Right cardiac atrium (tissue), 5 donors: Measurements from ENCODE around the gene TNFRSF9. TPM values are rescaled to one million over a fixed set of nuclear protein-coding genes. Genes with fewer than 3 reads are reported as not detected.
"Not testable (repeated sequence)": the region's sequence is repeated elsewhere in the genome, so short reads cannot be mapped to it uniquely, and the experiment has no call there.

Experiments used
- ATAC-seq, 2 donors: fragments of 200-7000 bp; cut with Tn5 transposase; one replicate each; pipeline versions ENCODE4 v1.8.0 to v1.9.1; 2020; ENCODE audit warnings: moderate library complexity in 2 of 2, mild to moderate bottlenecking in 1 of 2
- DNase-seq, 3 donors: peaks; one replicate each; pipeline ENCODE4 v3.0.0-alpha.2; 2020
- H3K27ac ChIP-seq: one replicate; pipeline ENCODE4 v1.5.1; 2013; ENCODE audit warnings: mild to moderate bottlenecking, low read length, control low read depth, moderate library complexity
- H3K27me3 ChIP-seq: one replicate; pipeline ENCODE4 v1.6.1; 2013; ENCODE audit not compliant: control insufficient read depth, insufficient read depth
- H3K4me1 ChIP-seq: one replicate; pipeline ENCODE4 v1.6.1; 2013; ENCODE audit warnings: low read length; ENCODE audit not compliant: control insufficient read depth, insufficient read depth
- H3K4me3 ChIP-seq: one replicate; pipeline ENCODE4 v1.5.1; 2013; ENCODE audit warnings: low read length, control low read depth
- H3K9me3 ChIP-seq: one replicate; pipeline ENCODE4 v1.6.1; 2013; ENCODE audit warnings: low read length; ENCODE audit not compliant: control insufficient read depth
- WGBS: extraction: QIAGEN DNeasy Blood & Tissue Kit; methylation state at CpG from one replicate; pipeline ENCODE4 v1.1.7; 2013; 5-methylcytosine and 5-hydroxymethylcytosine counted together
- intact Hi-C, 4 donors: fragments of 100-400 bp; cut with DNase I; formaldehyde crosslinking; loops; one replicate each; pipeline versions ENCODE4 v1.11.0 to v1.14.0; 2022 to 2023
- polyA plus RNA-seq: library from polyadenylated mRNA; stranded (reverse); fragments of 200-250 nt; gene quantifications from one replicate; pipeline ENCODE4 v1.2.3, GENCODE V29; 2013
- total RNA-seq, 4 donors: library from RNA; stranded (reverse); fragmentation: NEBNext Ultra II Directional; extraction: Animal tissue kit (Norgen Biotek cat#: 25700); gene quantifications; one replicate each; pipeline ENCODE4 v1.2.1, GENCODE V29; 2021
- donor health status: healthy with polysubstance abuse.
- donor health status: DM: no; HTN: yes; CAD: no.
- donor health status: DM: no; HTN: no; CAD: no.
- donor health status: DM: no; HTN: yes; CAD: no; lungs with severe emphysema.
- donor health status: DM: yes; HTN: yes; CAD: no.

Gene TNFRSF9
- total and polyA plus RNA-seq, 5 donors: 0.07 TPM; not detected in 4

DNA sequence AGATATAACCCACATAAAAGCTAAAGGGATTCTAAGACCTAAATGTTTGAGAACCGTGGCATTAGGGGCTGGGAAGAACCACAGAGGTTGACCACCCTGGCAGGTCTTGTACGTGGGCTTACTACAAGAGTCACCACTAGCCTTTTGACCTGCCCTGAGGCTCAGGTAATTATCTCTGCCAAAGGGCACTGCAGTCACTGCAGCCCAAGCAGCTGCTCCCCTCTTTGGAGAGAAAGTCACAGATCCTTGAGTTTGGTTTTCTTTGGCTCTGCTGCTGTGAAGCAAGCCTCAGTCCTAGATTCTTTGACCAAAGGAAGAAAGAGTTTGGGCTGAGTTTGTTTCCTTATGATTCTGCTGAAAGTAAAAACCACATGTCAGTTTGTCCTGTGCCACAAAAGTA is 32.4 kb upstream of the TNFRSF9 start:
- H3K4me3 ChIP-seq: no peak overlapping the region
- intact Hi-C loops: loop anchor here in 1 of 4 donors (10.0 kb wide), 1 partner anchor 762 kb away; no protein-coding TSS in a partner anchor
- ATAC-seq (no peak), DNase-seq (no peak)
- no peak overlapping the region for H3K27ac ChIP-seq
- peaks cover 2% of the 10 kb centered on the region for H3K4me1 ChIP-seq
- no peaks in the 10 kb centered on the region for H3K9me3 ChIP-seq
- WGBS: over 99% methylated on average over 2 of the region's 2 CpGs
- H3K27me3 ChIP-seq: no peaks in the 10 kb centered on the region

DNA sequence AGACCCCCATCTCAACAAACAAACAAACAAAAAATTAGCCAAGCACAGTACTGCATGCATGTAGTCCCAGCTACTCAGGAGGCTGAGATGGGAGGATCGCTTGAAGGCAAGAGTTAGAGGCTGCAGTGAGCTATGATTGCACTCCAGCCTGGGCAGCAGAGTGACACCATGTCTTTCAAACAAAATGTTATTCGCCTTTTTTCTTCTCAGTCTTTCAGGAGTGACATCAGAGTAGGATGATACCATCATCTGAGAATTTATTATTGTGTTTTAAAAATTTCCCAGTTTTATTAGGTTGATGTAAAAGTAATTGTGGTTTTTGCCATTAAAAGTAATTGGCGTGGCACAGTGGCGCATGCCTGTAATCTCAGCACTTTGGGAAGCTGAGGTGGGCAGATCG is 31.6 kb upstream of the TNFRSF9 start:
- DNase-seq: no peak
- H3K9me3 ChIP-seq: no peaks in the 10 kb centered on the region

DNA sequence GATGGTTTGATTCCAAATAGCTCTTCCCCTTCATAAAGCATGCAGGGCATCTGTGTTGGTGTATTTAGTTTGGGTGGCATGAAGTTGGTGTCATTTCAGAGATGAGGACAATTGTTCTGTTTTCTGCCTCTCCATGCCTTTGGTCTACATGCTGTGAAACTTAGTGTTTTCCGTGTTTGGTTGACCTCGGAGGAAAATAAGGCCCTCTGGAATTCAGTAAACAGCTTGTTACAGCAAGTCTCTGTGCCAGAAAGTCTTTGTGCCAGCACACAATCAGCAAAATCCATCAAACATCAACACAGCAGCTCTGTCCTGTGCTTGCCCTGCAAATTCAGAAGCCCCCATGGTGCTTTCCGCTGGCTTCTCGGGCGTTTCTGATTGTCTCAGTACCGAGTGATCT is 30.4 kb upstream of the TNFRSF9 start:
- no peak overlapping the region for H3K4me3 ChIP-seq
- no peak overlapping the region for H3K27ac ChIP-seq
- no peak for DNase-seq
- no peaks in the 10 kb centered on the region for H3K9me3 ChIP-seq
- intact Hi-C loops: loop anchor here in 1 of 4 donors (10.0 kb wide), 1 partner anchor 764 kb away; no protein-coding TSS in a partner anchor
- no peaks in the 10 kb centered on the region for H3K27me3 ChIP-seq
- WGBS: 84% methylated on average over 6 of the region's 6 CpGs
- no peaks in the 10 kb centered on the region for H3K4me1 ChIP-seq
- ATAC-seq: no peak

More for the DNA sequence above, 31.6 kb upstream of the TNFRSF9 start:
- Histone ChIP-seq H3K4me1 (peaks cover 2% of the 10 kb centered on the region), H3K27ac (no peak overlapping the region), H3K4me3 (no peak overlapping the region), H3K27me3 (no peaks in the 10 kb centered on the region)
- intact Hi-C loops: loop anchor here in 1 of 4 donors (10.0 kb wide), 1 partner anchor 763 kb away; no protein-coding TSS in a partner anchor
- no peak for ATAC-seq
- WGBS: 97% methylated on average over 5 of the region's 5 CpGs

DNA sequence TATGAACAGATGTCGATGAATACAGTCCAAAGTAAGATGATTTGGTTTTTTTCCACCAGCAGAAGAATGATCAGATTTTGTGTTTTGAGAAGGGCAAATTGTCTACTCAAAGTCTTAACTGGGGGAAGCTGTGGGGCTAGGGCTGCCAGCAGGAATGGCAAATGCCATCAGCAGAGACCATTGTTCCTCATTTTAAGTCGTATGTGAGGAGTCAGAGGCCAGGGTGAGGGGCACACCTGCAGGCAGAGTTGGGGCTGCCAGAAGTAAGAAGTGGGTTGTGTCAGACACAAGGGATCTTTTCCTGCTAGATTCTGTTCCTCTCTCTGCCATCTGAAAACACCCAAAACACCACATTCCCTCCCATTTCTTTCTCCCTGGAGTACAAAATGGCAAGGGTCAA is 29.6 kb upstream of the TNFRSF9 start:
- intact Hi-C loops: loop anchor here in 1 of 4 donors (10.0 kb wide), 1 partner anchor 765 kb away; no protein-coding TSS in a partner anchor
- Histone ChIP-seq H3K4me3 (no peak overlapping the region), H3K27ac (no peak overlapping the region), H3K4me1 (no peaks in the 10 kb centered on the region), H3K9me3 (no peaks in the 10 kb centered on the region), H3K27me3 (no peaks in the 10 kb centered on the region)
- no peak for DNase-seq
- WGBS: 81% methylated on average over 2 of the region's 2 CpGs
- no peak for ATAC-seq

DNA sequence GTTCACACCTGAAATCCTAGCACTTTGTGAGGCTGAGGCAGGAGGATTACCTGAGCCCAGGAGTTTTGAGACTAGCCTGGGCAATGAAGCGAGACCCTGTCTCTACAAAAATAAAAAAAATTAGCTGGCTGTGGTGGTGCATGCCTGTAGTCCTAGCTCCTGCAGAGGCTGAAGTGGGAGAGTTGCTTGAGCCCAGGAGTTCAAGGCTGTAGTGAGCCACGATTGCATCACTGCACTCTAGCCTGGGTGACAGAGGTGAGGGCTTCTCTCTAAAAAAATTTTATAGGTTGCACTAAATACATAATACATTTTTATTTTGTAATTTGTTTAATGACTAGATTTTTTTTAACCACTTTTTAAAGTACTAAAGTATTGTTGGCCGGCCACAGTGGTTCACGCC is 27.0 kb upstream of the TNFRSF9 start:
- H3K9me3 ChIP-seq: no peaks in the 10 kb centered on the region

DNA sequence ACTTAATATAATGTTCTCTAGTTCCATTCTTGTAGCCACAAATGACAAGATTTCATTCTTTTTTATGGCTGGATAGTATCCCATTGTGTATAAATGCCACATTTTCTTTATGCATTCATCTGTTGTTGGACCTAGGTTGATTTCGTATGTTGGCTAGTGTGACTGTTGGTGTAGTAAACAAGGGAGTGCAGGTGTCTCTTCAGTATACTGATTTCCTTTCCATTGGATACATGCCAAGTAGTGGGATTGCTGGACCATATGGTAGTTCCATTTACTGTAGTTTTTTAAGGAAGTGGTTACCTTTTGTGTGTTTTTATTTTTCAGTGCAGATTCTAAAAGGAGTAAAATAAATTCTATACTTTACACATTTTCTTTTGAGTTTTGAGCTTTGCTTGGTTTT is 26.6 kb upstream of the TNFRSF9 start:
- Histone ChIP-seq H3K27ac (no peak overlapping the region), H3K4me1 (no peaks in the 10 kb centered on the region), H3K27me3 (no peaks in the 10 kb centered on the region), H3K9me3 (no peaks in the 10 kb centered on the region), H3K4me3 (no peak overlapping the region)
- 49% methylated on average over 1 of the region's 1 CpG for WGBS
- intact Hi-C loops: no loop called here
- no peak for DNase-seq
- ATAC-seq: no peak

More for the DNA sequence above, 27.0 kb upstream of the TNFRSF9 start:
- Histone ChIP-seq H3K27me3 (no peaks in the 10 kb centered on the region), H3K4me3 (no peak overlapping the region), H3K4me1 (no peaks in the 10 kb centered on the region), H3K27ac (no peak overlapping the region)
- no peak for ATAC-seq
- WGBS: 87% methylated on average over 4 of the region's 4 CpGs
- intact Hi-C loops: no loop called here
- no peak for DNase-seq

DNA sequence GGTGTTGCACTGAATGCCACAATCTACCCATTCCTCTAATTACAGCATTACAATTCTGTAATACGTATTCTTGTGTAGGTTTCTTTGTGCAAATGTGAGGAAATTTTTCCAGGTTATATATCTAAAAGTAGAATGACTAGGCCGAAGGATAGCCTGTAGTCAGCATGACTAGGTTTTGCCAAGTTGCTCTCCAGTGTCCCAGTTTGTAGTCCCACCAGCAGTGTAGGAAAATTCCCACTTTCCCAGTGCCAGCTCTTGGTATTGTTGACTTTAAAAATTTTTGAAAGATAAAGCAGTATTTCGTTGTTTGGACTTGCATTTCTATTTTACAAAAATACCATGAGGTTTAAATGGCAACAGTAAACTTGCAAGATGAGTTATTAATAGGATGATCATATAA is 23.8 kb upstream of the TNFRSF9 start:
- Histone ChIP-seq H3K4me3 (no peak overlapping the region), H3K4me1 (no peaks in the 10 kb centered on the region), H3K27me3 (no peaks in the 10 kb centered on the region), H3K27ac (no peak overlapping the region), H3K9me3 (no peaks in the 10 kb centered on the region)
- intact Hi-C loops: no loop called here
- DNase-seq (no peak), ATAC-seq (no peak)
- WGBS: 80% methylated on average over 3 of the region's 3 CpGs

DNA sequence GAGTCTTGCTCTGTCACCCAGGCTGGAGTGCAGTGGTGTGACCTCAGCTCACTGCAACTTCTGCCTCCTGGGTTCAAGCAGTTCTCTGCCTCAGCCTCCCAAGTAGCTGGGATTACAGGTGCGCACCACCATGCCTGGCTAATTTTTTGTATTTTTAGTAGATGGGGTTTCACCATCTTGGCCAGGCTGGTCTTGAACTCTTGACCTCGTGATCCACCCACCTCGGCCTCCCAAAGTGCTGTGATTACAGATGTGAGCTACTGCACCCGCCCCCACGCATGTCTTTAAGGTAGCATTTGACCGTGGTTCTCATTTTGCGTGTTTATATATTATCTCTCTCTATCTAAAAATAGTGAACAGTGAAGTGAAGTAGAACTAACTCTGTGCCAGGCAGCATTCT is 23.2 kb upstream of the TNFRSF9 start:
- H3K27me3 ChIP-seq, ATAC-seq, H3K9me3 ChIP-seq, H3K4me1 ChIP-seq, H3K27ac ChIP-seq, intact Hi-C loops, H3K4me3 ChIP-seq, DNase-seq: not testable (repeated sequence)
- 80% methylated on average over 7 of the region's 7 CpGs for WGBS

DNA sequence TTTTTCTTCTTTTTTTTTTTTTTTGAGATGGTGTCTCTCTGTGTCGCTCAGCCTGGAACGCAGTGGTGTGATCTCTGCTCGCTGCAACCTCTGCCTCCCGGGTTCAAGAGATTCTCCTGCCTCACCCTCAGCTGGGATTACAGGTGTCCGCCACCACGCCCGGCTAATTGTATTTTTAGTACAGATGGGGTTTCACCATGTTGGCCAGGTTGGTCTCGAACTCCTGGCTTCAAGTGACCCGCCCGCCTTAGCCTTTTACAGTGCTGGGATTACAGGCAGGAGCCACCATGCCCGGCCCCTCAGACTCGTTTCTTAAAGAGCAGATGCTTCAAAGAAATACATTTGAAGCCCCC is 22.7 kb upstream of the TNFRSF9 start:
- H3K27me3 ChIP-seq, H3K27ac ChIP-seq, DNase-seq, ATAC-seq, H3K9me3 ChIP-seq, H3K4me1 ChIP-seq, intact Hi-C loops, H3K4me3 ChIP-seq: not testable (repeated sequence)
- WGBS: 96% methylated on average over 12 of the region's 12 CpGs

DNA sequence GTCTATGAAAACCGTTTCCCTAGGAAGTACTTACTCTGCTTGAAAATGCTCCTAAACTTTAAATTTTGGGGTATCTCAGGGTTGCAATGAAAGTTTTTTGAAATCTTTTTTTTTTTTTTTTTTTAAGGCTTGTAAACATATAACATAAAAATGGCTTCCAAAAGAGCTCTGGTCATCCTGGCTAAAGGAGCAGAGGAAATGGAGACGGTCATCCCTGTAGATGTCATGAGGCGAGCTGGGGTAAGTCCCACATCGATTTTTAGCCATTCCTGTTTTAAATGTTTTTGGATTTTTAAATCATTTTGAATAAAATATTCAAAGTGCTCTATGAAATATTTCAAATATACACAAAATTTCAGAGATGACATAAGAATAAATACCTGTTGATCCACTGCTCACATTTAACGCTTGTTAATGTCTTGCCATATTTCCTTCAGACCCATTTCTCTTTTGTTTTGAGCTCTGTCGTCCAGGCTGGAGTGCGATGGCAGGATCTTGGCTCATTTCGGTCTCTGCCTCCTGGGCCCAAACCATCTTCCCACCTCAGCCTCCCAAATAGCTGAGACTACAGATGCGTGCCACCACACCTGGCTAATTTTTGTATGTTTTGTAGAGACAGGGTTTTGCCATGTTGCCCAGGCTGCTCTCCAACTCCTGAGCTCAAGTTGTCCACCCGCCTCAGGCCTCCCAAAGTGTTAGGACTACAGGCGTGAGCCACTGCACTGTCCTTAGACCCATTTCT is 22.2 kb upstream of the TNFRSF9 start:
- no peaks in the 10 kb centered on the region for H3K9me3 ChIP-seq
- H3K4me3 ChIP-seq: peak overlapping the region; percentile 59
- no peak for DNase-seq
- ATAC-seq: no peak
- 84% methylated on average over 11 of the region's 11 CpGs for WGBS
- H3K27me3 ChIP-seq: no peaks in the 10 kb centered on the region
- no peaks in the 10 kb centered on the region for H3K4me1 ChIP-seq
- H3K27ac ChIP-seq: no peak overlapping the region
- intact Hi-C loops: no loop called here

DNA sequence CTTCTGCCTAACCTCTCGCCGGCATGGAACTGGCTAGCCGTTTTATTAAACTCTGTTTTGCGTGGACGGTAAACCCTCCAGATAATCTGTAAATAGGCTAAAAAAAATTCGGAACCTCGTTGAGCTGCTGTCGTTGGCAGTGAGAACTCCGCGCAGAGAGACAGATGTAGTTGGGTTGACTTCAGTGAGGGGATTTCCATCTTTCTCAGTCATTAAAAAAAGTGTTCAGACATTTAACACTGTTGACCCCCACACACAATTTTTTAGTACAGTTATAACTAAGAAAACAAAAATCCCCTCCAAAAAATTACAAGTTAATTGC is 21.3 kb upstream of the TNFRSF9 start:
- DNase-seq: no peak
- H3K4me3 ChIP-seq: peak overlapping the region; percentile 59
- H3K9me3 ChIP-seq: no peaks in the 10 kb centered on the region
- H3K27me3 ChIP-seq: no peaks in the 10 kb centered on the region
- no peaks in the 10 kb centered on the region for H3K4me1 ChIP-seq
- intact Hi-C loops: no loop called here
- 0% methylated on average over 10 of the region's 10 CpGs for WGBS
- ATAC-seq: peak in 1 of 2 donors; percentile 2
- peak overlapping the region; percentile 93 for H3K27ac ChIP-seq
